Activated CD4-positive, CD25-positive, alpha-beta regulatory T cell (primary cell): ENCODE results near the gene SAFB2.
"Not testable (repeated sequence)": the region's sequence is repeated elsewhere in the genome, so short reads cannot be mapped to it uniquely, and the experiment has no call there.

Experiments used
- DNase-seq, 4 experiments: peaks; one replicate each; lab custom pipeline; 2025; lab: John Stamatoyannopoulos, UW

SAFB2 gene

GRCh38 chr19:5632657-5633056 lies 10.1 kb upstream of the SAFB2 start:
- no peak for DNase-seq

DNA sequence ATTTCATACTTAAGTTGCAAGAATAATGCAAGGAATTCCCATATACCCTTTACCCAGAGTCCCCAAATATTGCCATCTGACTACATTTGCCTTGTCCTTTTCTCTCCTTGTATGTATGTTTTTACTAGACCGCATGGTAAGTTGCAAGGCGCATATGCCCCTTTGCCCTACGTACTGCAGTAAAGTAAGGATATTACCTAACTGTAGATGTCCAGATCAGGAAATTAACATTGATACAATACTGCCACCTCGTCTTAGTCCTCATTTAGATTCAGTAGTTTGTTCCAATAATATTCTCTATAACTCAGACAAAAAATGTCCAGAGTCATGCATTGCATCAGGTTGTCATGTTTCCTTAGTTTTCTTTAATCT lies 9.7 kb upstream of the SAFB2 start:
- no peak for DNase-seq

DNA sequence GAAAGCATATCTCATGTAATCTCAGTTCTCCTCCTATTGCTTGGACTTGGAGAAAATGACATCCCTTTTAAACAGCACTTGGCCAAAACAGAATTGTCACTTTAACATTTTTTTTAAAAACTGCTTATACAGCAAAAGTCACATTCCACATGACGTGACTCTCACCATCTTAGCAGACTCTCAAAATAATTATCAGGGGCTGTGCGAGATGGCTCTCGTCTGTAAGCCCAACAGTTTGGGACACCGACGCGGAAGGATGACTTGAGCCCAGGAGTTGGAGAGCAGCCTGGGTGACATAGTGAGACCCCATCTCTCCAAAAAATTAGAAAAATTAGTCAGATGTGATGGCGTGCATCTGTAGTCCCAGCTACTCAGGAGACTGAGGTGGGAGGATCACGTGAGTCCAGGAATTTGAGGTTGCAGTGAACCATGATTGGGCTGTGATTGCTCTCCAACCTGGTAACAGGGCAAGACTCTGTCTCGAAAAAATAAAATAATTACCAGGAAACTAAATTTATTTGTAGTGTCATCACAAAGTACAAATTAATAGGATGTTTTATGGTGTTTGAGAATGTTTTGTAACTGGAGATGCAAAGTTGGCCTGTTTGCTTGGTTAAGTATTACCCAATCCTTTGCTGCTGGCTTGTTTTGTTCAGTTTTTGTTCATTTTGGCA lies 9.1 kb upstream of the SAFB2 start:
- DNase-seq = no peak

GRCh38 chr19:5628919-5629481 lies 6.4 kb upstream of the SAFB2 start:
- no peak for DNase-seq

DNA sequence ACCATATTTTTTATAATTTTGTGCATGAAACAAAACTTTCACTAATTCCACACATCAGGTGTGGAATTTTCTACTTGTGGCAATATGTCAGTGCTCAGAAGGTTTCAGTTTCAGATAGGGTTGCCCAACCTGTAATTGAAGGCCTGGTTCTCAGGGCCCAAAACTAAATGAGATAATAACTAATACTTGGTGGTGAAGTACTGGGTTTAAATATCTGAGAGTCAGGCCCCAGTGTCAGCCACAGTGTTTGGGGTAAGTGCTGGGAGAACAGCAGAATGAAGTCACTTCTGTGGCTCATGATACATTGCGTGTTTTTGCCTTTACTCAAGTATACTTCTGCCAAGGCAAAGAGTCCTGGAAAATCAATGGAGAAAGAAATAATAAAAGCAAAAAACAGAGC lies 5.9 kb upstream of the SAFB2 start:
- DNase-seq = no peak

DNA sequence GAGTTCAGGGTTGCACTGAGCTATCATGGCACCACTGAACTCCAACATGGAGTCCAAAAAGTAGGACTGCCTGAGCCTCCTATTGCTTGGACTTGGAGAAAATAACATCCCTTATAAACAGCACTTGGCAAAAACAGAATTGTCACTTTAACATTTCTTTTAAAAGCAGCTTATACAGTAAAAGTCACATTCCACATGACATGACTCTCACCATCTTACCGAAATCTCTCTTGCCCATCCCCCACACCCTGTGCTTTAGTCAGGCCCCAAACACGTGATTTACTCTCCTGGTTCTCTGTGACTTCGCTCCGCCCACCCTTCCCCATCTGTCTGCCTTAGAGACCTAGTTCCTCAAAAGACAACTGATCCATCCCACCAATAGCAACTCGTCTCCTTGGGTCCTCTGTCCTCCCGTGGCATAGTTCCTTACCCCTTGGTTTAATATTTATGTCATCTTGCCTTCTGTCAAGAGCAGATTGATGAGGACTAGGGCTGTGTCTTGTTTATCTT lies 4.9 kb upstream of the SAFB2 start:
- DNase-seq = no peak

- DNase-seq = no peak
Measured at GRCh38 chr19:5625641-5626040, 3.1 kb upstream of the SAFB2 start.

GRCh38 chr19:5624741-5625278 lies 2.2 kb upstream of the SAFB2 start:
- no peak for DNase-seq

DNA sequence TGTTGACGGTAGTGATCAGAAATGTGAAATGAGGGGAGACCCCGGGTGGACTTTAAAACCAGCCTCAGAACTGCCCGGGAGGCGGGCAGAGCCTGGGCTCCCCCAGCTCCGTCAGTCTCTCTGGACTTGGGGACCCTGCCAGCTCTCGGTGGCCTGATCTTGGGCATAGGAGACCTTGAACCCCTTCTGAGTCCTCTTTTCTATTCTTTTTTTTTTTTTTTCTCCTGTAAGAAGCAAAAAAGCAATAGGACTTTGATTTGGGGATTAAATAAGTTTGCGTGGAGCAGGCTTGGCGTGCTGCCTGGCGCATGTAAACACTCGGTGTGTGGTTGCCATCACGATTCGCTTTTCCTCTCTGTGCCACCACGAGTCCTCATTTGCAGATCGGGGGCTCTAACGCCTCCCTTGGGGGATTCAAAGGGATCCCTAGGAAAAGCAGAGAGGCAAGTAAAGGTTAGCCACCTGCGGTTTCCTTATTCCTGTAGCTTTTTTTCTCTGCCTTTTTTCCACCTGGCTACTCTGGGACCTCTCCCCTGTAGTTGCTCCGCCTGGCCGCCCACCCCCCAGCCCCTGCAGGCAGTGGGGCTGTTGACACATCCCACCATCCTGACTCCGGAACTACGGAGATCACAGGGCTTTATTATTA lies 1.6 kb upstream of the SAFB2 start:
- no peak for DNase-seq

DNA sequence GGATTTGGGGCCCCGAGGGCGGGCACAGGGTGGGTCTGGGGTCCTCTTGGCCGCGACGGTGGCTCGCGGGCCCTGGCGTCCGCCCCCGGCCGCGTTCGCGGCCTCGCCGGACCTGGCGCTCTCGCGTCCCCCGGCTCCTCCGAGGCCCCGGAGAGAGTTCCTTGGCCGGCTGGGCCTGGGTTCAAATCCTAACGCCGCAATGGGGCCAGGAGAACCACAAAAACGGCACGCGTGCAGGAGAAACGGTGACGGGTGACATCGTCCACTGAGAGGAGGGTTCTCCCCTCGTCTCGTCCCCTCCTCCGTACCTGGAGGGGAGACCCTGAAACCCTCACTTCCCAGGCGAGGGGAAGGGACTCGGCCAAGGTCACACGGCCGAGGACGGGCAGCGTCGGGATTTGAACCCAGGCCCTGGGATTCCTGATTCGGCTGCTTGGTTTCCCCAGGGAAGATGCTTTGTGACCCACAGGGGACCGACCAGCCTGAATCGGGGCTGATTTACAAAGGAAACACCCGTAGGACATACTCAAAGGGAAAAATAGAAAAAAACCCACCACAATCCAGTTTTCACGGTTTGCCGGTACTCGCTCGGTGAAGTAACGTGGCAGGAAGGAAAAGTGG lies 931 bp upstream of the SAFB2 start:
- no peak for DNase-seq

- DNase-seq = no peak
Measured at GRCh38 chr19:5621945-5622464, 571 bp downstream of the SAFB2 start.

DNA sequence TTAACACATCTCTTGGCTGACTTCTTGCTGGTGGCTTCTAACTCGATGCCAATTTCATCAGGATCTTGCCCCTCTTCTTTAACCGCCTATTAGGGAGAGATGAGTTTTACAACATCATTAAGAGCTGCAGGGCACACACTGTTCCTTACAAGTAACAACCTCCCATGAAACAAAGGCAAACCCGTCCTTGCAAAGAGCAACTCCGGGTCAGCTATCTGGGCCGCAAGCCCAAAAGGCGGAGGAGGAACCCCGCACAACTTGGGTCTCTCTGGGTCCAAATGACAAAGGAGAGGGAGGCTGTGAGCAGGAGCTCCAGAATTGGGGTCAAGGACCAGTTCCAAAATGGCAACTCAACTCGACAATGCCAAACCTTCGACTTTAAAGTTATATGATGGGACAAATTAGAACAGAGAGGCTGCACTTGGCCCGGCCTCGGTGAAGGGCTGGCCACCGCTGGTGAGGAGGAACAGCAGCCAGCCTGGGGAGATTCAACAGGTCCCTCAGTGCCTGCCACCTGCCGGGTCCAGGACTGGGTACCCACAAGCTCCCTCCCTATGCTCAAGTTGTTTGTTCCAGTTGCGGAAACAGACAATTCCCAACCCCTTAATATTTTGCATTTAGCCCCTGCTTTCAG lies 1.1 kb downstream of the SAFB2 start:
- DNase-seq = no peak

DNA sequence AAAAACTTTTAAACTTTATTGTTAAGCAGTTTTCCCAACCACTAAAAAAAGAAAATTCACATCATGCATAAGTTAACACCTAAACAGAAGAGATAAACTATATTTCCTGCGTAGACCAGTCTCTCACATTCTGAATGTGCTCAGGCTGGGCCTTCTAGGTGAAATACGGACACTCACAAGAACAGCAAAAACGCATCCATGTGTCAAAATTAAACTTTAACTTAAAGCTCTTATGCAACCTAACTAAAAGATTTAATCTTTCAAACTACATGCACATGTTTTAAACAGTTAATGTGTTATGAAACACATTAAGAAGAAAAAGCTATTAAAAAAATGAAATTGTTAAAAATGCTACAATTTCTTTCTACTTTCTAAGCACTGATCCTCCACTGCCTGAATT lies 2.6 kb downstream of the SAFB2 start:
- no peak for DNase-seq

GRCh38 chr19:5618591-5618990 lies 4.0 kb downstream of the SAFB2 start:
- no peak for DNase-seq

- no peak for DNase-seq
Measured at GRCh38 chr19:5617080-5617479, 5.5 kb downstream of the SAFB2 start.

DNA sequence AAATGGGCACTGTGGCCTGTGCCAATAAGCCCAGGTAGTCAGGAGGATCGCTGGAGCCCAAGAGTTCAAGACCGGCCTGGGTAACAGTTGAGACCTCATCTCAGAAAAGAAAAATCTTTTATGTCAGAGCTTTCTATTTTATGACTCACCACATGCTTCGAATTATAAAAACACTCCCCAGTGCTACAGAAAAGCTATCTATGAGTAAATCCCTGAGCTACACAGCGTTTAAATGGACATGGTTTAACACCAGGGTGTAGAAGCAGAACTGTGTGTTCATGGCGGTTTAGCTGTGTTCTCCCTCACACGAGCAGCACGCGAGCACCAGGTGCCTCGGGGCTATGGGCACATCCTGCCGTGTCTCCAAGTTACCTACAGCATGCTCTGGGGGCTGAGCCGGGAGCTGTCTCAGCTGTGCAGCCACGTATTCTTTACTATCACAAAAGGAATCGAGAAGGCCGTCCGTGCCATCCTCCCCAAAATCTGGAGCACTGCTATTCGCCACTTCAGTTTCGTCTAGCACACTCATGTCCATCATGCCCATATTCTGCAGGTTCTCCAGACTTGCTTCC lies 6.7 kb downstream of the SAFB2 start:
- DNase-seq = no peak

DNA sequence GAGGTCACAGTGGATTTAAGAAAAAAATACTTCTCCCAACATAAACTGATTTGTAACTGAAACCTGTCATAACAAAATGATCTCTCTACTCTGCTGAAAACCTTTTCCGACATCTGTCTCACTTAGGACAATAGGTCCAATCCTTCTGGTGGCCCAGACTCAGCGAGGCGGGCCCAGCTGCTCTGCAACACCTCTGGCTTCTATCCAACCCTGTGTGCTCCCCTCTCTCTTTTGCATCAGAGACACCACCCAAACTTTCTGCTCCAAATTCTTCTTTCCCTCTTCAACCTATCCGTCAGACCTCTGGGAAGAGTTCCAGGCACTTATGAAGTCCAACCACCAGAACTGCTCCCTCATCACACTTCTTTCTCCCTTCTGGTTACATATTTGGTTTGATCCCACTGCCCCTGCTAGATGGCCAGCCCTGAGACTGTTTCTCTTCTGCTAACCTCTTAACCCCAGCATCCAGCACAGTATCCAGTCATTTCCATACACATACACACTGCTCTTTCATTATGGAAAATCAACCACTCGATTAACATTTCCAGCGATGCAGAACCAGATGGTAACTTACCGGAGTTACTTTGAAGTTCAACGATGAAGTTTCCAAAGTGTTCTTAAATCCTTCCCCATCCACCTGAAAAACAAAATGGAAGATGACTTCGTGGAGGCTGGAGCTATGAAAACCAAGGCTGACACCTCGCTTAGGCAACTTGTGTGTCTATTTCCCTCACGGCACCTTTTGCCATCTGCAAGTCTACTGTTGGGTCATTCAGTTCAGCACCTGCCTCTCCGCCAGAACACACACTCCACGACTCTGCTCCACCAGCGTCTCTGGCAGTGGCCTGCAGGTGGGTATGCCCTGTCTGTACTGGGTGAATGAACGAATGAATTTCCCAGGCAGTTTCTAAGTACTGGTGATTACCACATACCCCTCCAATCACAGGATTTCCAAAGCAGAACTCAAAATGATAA lies 9.4 kb downstream of the SAFB2 start:
- DNase-seq = no peak

DNA sequence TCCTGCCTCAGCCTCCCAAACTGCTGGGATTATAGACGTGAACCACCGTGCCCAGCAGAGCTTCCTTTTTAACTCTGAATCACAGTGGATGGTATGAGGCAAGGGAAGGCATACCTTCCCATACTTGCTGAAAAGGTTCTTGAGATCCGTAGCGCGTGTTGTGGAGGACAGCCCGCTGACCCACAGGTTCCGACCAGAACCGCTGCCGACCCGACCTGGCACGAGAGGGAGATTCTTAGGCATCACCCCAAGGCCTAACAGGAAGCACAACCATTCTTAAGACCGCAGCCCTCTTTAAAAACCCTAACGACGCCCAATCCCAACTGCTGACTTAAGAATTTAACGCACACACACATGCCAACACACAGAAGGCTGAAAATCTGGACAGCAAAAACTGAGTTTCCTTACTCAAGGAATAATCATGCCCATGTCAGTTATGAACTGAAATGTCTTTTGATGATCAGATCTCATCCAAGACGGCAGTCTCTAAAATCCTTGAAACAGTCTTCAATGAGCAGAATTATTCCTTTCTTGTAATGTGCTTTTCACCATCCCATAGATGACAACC lies 12.6 kb downstream of the SAFB2 start:
- DNase-seq = no peak

DNA sequence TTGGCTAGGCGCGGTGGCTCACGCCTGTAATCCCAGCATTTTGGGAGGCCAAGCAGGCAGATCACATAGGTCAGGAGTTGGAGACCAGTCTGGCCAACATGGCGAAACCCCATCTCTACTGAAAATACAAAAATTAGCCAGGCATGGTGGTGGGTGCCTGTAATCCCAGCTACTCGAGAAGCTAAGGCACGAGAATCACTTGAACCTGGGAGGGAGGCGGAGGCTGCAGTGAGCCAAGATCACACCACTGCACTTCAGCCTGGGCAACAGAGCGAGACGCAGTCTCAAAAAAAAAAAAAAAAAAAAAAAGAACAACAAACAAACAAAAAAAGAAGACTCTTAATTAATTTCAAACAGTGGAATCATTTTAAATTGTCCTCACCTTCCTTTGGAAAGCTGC lies 13.8 kb downstream of the SAFB2 start:
- not testable (repeated sequence) for DNase-seq

GRCh38 chr19:5608291-5608690 lies 14.3 kb downstream of the SAFB2 start:
- no peak for DNase-seq
